COR-L47 (cell line): ENCODE results near the gene ACO1.

Experiments
- DNase-seq: peaks from one replicate; lab custom pipeline; 2025; lab: John Stamatoyannopoulos, UW

The ACO1 gene

DNA sequence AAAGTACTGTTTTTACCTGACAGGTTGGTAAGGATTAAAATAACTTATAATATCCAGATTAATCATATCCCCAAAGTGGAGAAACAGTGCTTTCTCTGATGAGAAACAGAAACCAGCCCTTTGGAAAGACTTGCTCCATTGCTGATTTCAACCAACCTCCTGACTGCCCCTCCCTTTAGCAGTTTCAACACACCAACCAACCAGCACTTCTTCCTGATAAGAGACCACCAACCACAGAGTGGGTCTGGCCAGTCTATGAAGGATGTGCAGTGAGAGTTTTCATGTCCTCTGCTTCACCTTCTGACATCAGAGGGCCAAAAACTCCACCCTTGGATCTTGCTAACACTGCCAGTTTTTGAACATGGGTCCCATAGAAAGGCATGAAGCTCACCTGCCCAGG lies 113.5 kb downstream of the ACO1 start:
- DNase-seq = no peak

DNA sequence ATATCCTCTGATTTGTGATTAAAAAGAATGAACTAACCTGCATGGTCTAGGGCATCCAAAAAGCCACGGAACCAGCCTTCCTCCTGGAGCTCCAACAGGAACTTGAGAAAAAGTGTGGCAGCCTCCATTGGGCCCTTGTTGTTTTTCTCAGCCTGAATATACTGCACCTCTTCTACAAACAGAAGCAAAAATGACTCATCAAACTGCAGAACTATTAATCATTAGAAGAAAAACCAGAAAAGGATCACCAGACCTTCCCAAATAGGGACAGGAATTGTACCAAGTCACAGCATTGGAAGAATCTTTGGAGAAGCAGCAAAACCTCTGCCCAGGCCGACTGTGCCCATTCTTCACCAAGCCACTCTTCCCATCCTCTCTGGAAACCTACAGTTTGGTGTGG lies 116.3 kb downstream of the ACO1 start:
- no peak for DNase-seq

DNA sequence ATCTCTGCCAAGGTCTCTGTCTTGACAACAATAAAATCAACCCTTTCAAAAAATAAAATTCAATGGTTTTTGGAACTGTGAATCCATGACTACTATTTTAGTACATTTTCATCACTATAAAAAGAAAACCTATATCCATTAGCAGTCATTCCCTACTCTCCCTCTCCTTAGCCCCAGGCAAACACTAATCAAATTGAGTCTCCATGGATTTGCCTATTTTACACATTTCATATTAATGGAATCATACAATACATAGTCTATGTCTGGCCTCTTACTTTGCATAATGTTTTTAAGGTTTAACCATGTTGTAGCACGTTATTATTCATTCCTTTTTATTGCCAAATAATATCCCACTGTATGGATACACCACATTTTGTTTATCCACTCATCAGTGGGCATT lies 117.4 kb downstream of the ACO1 start:
- DNase-seq = no peak

DNA sequence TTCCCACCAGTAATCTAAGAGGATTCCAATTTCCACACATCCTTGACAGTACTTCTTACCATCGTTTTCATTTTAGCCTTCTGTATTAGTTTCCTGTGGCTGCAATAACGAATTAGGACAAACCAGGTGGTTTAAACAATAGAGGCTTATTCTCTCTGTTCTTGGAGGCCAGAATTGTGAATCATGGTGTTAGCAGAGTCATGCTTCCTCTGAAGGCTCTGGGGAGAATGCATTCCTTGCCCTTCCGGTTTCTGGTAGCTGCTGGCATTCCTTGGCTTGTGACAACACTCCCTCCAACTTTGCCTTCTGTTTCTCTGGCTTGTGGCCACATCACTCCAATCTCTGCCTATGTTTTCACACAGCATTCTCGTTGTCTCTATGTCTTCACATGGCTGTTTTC lies 118.0 kb downstream of the ACO1 start:
- DNase-seq = no peak

DNA sequence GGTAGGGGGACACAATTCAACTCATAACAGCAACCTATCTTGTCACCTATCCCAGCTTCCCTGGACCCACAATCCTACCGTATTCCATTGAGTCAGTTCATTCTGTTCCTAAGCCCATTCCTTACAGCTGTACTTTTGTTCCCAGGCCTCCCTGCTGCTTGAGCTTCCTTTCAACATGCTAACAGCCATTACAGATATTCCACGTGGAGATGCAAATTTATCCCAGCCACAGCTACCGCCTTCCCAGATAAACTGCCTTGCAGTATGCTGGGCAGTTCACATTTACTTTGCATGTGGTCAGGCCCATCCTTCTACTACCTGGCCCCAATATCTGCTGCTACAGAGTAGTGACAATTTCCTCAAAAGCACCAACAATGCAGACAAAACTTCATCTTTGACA lies 118.6 kb downstream of the ACO1 start:
- no peak for DNase-seq
